Right hindlimb (tissue), 1 donor: ENCODE results near the gene PPP1R37.
"Not testable (repeated sequence)": the region's sequence is repeated elsewhere in the genome, so short reads cannot be mapped to it uniquely, and the experiment has no call there.

Source experiments
- DNase-seq: peaks from one replicate; pipeline ENCODE4 v3.0.0-alpha.2; 2018

PPP1R37 gene

GRCh38 chr19:45096700-45097099, 3.7 kb downstream of the PPP1R37 start:
- no peak for DNase-seq

- DNase-seq, result no peak
Measured at GRCh38 chr19:45097450-45097775, 4.4 kb downstream of the PPP1R37 start.

GRCh38 chr19:45097776-45098520, 5.0 kb downstream of the PPP1R37 start:
- no peak for DNase-seq

- DNase-seq, result no peak
Measured at GRCh38 chr19:45098521-45099466, 5.8 kb downstream of the PPP1R37 start.

- DNase-seq, result no peak
Measured at GRCh38 chr19:45099467-45100191, 6.7 kb downstream of the PPP1R37 start.

GRCh38 chr19:45100201-45100600, 7.2 kb downstream of the PPP1R37 start:
- no peak for DNase-seq

- no peak for DNase-seq
Measured at GRCh38 chr19:45100846-45101252, 7.9 kb downstream of the PPP1R37 start.

- no peak for DNase-seq
Measured at GRCh38 chr19:45101806-45102205, 8.8 kb downstream of the PPP1R37 start.

GRCh38 chr19:45102481-45102880, 9.5 kb downstream of the PPP1R37 start:
- no peak for DNase-seq

GRCh38 chr19:45103156-45103507, 10.2 kb downstream of the PPP1R37 start:
- no peak for DNase-seq

- DNase-seq, result no peak
Measured at GRCh38 chr19:45103508-45104319, 10.7 kb downstream of the PPP1R37 start.

GRCh38 chr19:45104658-45105349, 11.8 kb downstream of the PPP1R37 start:
- DNase-seq, result no peak

GRCh38 chr19:45106363-45106762, 13.4 kb downstream of the PPP1R37 start:
- DNase-seq, result not testable (repeated sequence)

GRCh38 chr19:45107621-45108150, 14.7 kb downstream of the PPP1R37 start:
- DNase-seq, result no peak

- DNase-seq, result no peak
Measured at GRCh38 chr19:45110851-45111266, 17.9 kb downstream of the PPP1R37 start.

- DNase-seq, result no peak
Measured at GRCh38 chr19:45112111-45112827, 19.3 kb downstream of the PPP1R37 start.

- no peak for DNase-seq
Measured at GRCh38 chr19:45113628-45114027, 20.6 kb downstream of the PPP1R37 start.

GRCh38 chr19:45114116-45114515, 21.1 kb downstream of the PPP1R37 start:
- DNase-seq, result no peak

- peak; percentile 58 for DNase-seq
Measured at GRCh38 chr19:45115809-45116615, 23.0 kb downstream of the PPP1R37 start.

- no peak for DNase-seq
Measured at GRCh38 chr19:45117167-45117594, 24.2 kb downstream of the PPP1R37 start.
